ENCODE data around the gene RBMXL3.
A peak's percentile ranks its signal among the peaks of the same experiment; 100 is the strongest.

The RBMXL3 gene

GRCh38 chrX:115189110-115189509, at the start of gene RBMXL3:
RBMXL3 (plus strand) TSS chrX:115189410; CDS start chrX:115189442, 32 bp downstream.
- H3K4me3 ChIP-seq (ENCODE audit: low read depth, low read length) = no peak within 1 kb of the TSS
- TF ChIP-seq CTCF (IDR thresholded peaks at IDR 0.05; ENCODE audit: low read depth, low read length) = no peak

GRCh38 chrX:115142057-115142456, 47.2 kb upstream of the RBMXL3 start:
- H3K4me3 ChIP-seq (ENCODE audit: low read depth, low read length) = no peak overlapping the region
- no peak for TF ChIP-seq CTCF (IDR thresholded peaks at IDR 0.05; ENCODE audit: low read depth, low read length)

- peak; percentile 36; the same call in 1 of the 2 replicates for TF ChIP-seq CTCF (IDR thresholded peaks at IDR 0.05; ENCODE audit: low read depth, low read length)
- no peak overlapping the region for H3K4me3 ChIP-seq (ENCODE audit: low read depth, low read length)
Measured at GRCh38 chrX:115147220-115147619, 42.0 kb upstream of the RBMXL3 start.

GRCh38 chrX:115173181-115173580, 16.0 kb upstream of the RBMXL3 start:
- TF ChIP-seq CTCF (IDR thresholded peaks at IDR 0.05; ENCODE audit: low read depth, low read length) = no peak
- no peak overlapping the region for H3K4me3 ChIP-seq (ENCODE audit: low read depth, low read length)

GRCh38 chrX:115174548-115174947, 14.7 kb upstream of the RBMXL3 start:
- no peak for TF ChIP-seq CTCF (IDR thresholded peaks at IDR 0.05; ENCODE audit: low read depth, low read length)
- no peak overlapping the region for H3K4me3 ChIP-seq (ENCODE audit: low read depth, low read length)

- TF ChIP-seq CTCF (IDR thresholded peaks at IDR 0.05; ENCODE audit: low read depth, low read length) = no peak
- no peak overlapping the region for H3K4me3 ChIP-seq (ENCODE audit: low read depth, low read length)
Measured at GRCh38 chrX:115177932-115178331, 11.3 kb upstream of the RBMXL3 start.

GRCh38 chrX:115178473-115178872, 10.7 kb upstream of the RBMXL3 start:
- no peak for TF ChIP-seq CTCF (IDR thresholded peaks at IDR 0.05; ENCODE audit: low read depth, low read length)
- no peak overlapping the region for H3K4me3 ChIP-seq (ENCODE audit: low read depth, low read length)

Measured in WI38 (cell line).